Esophagus squamous epithelium (tissue), 4 donors: ENCODE data around the gene IFNK.

Experiments
- POLR2A ChIP-seq, 4 donors: fragments of 450-650 bp; IDR thresholded peaks; one replicate each; pipeline ENCODE4 v1.6.1; 2017; ENCODE audit warnings: antibody characterized with exemption in 4 of 4, mild to moderate bottlenecking in 4 of 4, moderate library complexity in 3 of 4
- TF ChIP-seq, protein P1 (sequence below), 6 experiments: fragments of 450-650 bp in 4 of 6; fragments of 200-600 bp in 2 of 6; sonication (generic) in 2 of 6; IDR thresholded peaks; one replicate each; pipeline ENCODE4 v1.5.1; 2016 to 2019; ENCODE audit warnings: antibody characterized with exemption in 6 of 6, mild to moderate bottlenecking in 4 of 6, moderate library complexity in 4 of 6

DNA sequence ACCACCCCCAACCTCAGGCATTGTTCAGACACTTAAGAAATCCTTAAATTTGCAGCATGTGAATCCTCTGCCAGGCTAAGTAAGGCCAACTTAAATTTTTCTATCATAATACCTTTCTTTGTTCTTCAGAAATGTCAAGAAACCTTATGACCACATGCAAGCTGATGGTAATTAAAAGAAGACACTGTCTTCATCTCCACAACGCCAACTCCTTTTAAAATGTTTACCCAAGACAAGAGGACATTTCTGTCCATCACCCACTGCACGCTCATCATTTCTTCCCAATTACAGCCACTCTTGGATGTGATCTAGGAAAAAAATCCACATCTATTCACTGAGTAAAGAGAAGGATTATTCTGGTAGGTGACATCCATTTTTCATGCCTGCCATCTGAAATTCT, 6.1 kb upstream of the IFNK start:
- TF ChIP-seq, protein P1, sequence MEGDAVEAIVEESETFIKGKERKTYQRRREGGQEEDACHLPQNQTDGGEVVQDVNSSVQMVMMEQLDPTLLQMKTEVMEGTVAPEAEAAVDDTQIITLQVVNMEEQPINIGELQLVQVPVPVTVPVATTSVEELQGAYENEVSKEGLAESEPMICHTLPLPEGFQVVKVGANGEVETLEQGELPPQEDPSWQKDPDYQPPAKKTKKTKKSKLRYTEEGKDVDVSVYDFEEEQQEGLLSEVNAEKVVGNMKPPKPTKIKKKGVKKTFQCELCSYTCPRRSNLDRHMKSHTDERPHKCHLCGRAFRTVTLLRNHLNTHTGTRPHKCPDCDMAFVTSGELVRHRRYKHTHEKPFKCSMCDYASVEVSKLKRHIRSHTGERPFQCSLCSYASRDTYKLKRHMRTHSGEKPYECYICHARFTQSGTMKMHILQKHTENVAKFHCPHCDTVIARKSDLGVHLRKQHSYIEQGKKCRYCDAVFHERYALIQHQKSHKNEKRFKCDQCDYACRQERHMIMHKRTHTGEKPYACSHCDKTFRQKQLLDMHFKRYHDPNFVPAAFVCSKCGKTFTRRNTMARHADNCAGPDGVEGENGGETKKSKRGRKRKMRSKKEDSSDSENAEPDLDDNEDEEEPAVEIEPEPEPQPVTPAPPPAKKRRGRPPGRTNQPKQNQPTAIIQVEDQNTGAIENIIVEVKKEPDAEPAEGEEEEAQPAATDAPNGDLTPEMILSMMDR (IDR thresholded peaks at IDR 0.05) = no peak
- TF ChIP-seq POLR2A (IDR thresholded peaks at IDR 0.05) = no peak
